ENCODE results near the gene STXBP5.

STXBP5 gene

DNA sequence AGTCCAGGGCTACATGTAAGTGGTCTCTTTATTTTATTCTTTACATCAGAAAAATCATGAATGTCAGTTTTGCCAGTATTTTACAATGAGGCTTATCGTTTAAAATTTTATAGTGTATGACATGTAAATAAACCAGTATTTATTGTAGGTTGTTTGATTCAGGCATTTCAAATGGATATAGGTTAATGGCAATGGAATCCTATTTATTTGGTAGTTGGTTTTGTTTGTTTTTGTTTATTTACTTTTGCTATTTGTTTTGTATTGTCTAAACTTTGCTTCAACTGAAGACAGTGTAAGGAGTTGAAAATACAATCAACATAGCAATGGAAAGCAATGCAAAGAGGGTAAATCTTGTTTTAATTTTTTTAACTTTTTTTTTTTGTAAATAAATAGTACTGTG is 185.2 kb downstream of the STXBP5 start:
- Histone ChIP-seq H3K27ac (ENCODE audit: low read depth, low read length) (no peak overlapping the region), H3K36me3 (ENCODE audit: control insufficient read depth, insufficient read depth, low read length) (no peaks in the 10 kb centered on the region), H3K9ac (ENCODE audit: low read length) (no peak overlapping the region), H3K4me3 (ENCODE audit: low read length) (no peak overlapping the region), H3K27me3 (ENCODE audit: control insufficient read depth, insufficient read depth, low read length) (no peaks in the 10 kb centered on the region), H3K4me1 (ENCODE audit: control insufficient read depth, insufficient read depth, low read length) (no peaks in the 10 kb centered on the region)

DNA sequence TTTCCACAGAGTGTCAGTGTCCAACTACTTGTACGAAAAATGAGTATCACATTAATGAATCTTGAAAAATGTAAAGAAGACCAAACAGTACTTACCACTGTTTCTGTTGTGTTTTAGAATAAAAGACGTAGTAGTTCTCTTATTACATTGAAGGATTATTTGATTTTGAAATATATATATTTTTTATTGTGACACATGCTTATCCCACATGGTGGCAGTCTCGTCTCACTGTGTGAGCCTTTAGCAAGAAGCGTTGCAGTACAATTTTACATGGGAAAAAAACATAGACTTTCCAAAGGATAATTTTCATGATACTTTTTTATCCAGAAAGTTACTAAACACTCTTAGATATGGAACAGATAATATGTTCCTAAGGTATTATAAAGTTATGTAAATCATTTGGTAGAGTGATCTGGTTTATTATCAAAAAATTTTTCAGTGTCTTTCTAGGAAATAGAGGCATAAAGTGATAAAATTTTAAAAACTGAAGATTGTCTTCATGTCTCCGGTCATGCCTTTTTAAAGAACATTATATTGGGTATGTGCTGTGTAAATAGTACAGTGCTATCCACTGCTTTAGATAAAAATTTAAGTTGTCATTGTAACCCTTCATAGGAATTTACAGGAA is 186.8 kb downstream of the STXBP5 start:
- Histone ChIP-seq H3K27me3 (ENCODE audit: control insufficient read depth, insufficient read depth, low read length) (no peaks in the 10 kb centered on the region), H3K9ac (ENCODE audit: low read length) (no peak overlapping the region), H3K4me1 (ENCODE audit: control insufficient read depth, insufficient read depth, low read length) (no peaks in the 10 kb centered on the region), H3K36me3 (ENCODE audit: control insufficient read depth, insufficient read depth, low read length) (no peaks in the 10 kb centered on the region), H3K27ac (ENCODE audit: low read depth, low read length) (no peak overlapping the region), H3K4me3 (ENCODE audit: low read length) (no peak overlapping the region)

DNA sequence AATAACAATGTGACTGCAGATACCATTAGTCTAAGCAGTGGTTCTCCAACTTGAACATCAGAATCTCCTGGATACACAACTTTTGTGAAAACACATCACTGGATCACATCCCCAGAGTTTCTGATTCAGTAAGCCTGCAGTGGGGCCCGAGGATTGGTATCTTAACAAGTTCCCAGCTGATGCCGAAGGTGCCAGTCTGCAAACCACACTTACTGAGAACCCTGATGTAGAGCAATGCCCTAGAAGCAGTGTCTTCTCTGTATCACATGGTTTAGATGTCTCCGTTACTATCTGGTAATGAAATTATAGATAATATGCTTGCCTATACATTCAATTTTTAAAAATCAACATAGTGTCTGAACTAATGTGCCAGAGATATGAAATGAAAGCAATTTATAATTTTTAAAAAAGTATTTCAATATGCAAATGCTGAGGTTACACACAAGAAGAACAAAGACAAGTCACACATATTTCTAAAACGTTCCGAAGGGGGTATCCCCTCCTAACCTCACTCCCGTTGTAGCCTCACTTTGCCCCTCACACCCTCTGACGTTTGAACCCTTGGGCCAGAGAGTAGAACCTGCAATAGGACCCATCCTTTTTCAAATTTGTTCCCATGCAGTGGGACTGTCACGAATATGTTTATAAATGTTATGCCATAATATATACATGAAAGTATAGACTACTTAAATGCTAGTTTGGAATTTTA is 188.9 kb downstream of the STXBP5 start:
- no peak overlapping the region for H3K4me3 ChIP-seq (ENCODE audit: low read length)
- H3K9ac ChIP-seq (ENCODE audit: low read length), result no peak overlapping the region
- no peaks in the 10 kb centered on the region for H3K36me3 ChIP-seq (ENCODE audit: control insufficient read depth, insufficient read depth, low read length)
- no peaks in the 10 kb centered on the region for H3K27me3 ChIP-seq (ENCODE audit: control insufficient read depth, insufficient read depth, low read length)
- no peaks in the 10 kb centered on the region for H3K4me1 ChIP-seq (ENCODE audit: control insufficient read depth, insufficient read depth, low read length)
- no peak overlapping the region for H3K27ac ChIP-seq (ENCODE audit: low read depth, low read length)

DNA sequence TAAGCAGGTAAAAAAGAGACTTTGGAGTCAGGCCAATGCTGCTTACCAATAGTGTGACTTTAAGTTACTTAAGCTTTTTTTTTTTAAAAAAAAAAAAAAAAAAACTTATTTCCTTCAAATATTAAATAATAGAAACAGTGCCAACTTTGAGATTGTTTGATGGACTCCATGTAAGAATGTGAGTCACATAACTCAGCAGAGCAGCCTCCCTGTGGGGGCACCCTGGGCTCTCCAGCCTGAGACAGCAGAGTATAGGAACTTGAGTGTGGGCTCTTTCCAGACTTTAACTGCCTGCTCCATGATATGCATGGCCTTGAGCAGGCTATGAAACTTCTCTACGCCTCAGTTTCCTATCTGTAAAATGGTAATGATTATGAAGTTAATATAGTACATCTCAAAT is 190.9 kb downstream of the STXBP5 start:
- Histone ChIP-seq H3K27ac (ENCODE audit: low read depth, low read length) (no peak overlapping the region), H3K4me1 (ENCODE audit: control insufficient read depth, insufficient read depth, low read length) (no peaks in the 10 kb centered on the region), H3K27me3 (ENCODE audit: control insufficient read depth, insufficient read depth, low read length) (no peaks in the 10 kb centered on the region), H3K9ac (ENCODE audit: low read length) (no peak overlapping the region), H3K36me3 (ENCODE audit: control insufficient read depth, insufficient read depth, low read length) (no peaks in the 10 kb centered on the region), H3K4me3 (ENCODE audit: low read length) (no peak overlapping the region)

DNA sequence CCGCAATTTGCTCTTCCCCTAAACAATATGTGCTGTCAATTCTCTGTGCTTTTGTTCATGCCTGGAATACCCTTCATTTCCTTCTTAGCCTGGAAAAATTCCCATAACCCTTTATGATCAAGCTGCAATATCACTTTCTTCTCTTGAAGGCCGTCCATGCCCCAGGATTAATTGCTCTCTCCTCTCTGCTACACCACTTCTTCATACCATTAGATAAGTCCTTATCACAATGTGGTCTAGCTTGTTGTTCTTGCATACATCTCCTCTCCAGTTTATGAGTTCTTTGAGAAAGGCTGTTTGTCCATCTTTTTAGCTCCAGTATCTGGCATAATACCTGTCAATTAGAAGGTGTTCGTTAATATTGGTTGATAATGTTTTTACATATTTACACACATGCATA is 193.1 kb downstream of the STXBP5 start:
- Histone ChIP-seq H3K27me3 (ENCODE audit: control insufficient read depth, insufficient read depth, low read length) (no peaks in the 10 kb centered on the region), H3K4me1 (ENCODE audit: control insufficient read depth, insufficient read depth, low read length) (no peaks in the 10 kb centered on the region), H3K27ac (ENCODE audit: low read depth, low read length) (no peak overlapping the region), H3K36me3 (ENCODE audit: control insufficient read depth, insufficient read depth, low read length) (no peaks in the 10 kb centered on the region), H3K9ac (ENCODE audit: low read length) (no peak overlapping the region), H3K4me3 (ENCODE audit: low read length) (no peak overlapping the region)

DNA sequence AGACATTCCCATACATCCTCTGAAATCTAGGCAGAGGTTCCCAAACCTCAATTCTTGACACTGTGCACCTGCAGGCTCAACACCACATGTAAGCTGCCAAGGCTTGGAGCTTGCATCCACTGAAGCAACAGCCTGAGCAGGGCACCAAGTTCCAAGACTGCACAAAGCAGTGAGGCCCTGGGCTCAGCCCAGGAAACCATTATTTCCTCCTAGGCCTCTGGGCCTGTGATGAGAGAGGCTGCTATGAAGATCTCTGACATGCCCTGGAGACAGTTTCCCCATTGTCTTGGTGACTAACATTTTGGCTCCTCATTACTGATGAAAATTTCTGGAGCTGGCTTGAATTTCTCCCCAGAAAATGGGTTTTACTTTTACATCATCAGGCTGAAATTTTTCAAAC is 196.8 kb downstream of the STXBP5 start:
- H3K4me1 ChIP-seq (ENCODE audit: control insufficient read depth, insufficient read depth, low read length), result no peaks in the 10 kb centered on the region
- no peak overlapping the region for H3K9ac ChIP-seq (ENCODE audit: low read length)
- no peaks in the 10 kb centered on the region for H3K36me3 ChIP-seq (ENCODE audit: control insufficient read depth, insufficient read depth, low read length)
- no peak overlapping the region for H3K4me3 ChIP-seq (ENCODE audit: low read length)
- no peaks in the 10 kb centered on the region for H3K27me3 ChIP-seq (ENCODE audit: control insufficient read depth, insufficient read depth, low read length)
- H3K27ac ChIP-seq (ENCODE audit: low read depth, low read length), result no peak overlapping the region

DNA sequence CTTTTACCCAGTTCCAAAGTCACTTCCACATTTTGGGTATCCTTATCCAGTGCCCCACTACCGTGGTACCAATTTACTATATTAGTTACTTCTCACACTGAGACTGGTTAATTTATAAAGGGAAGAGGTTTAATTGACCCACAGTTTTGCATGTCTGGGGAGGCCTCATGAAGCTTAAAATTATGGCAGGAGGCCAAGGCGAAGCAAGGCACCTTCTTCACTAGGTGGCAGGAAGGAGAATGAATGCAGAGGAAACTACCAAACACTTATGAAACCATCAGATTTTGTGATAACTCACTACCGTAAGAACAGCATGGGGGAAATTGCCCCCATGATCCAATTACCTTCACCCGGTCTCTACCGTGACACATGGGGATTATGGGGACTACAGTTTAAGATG is 197.6 kb downstream of the STXBP5 start:
- Histone ChIP-seq H3K4me3 (ENCODE audit: low read length) (no peak overlapping the region), H3K9ac (ENCODE audit: low read length) (no peak overlapping the region), H3K27me3 (ENCODE audit: control insufficient read depth, insufficient read depth, low read length) (no peaks in the 10 kb centered on the region), H3K27ac (ENCODE audit: low read depth, low read length) (no peak overlapping the region), H3K36me3 (ENCODE audit: control insufficient read depth, insufficient read depth, low read length) (no peaks in the 10 kb centered on the region), H3K4me1 (ENCODE audit: control insufficient read depth, insufficient read depth, low read length) (no peaks in the 10 kb centered on the region)

DNA sequence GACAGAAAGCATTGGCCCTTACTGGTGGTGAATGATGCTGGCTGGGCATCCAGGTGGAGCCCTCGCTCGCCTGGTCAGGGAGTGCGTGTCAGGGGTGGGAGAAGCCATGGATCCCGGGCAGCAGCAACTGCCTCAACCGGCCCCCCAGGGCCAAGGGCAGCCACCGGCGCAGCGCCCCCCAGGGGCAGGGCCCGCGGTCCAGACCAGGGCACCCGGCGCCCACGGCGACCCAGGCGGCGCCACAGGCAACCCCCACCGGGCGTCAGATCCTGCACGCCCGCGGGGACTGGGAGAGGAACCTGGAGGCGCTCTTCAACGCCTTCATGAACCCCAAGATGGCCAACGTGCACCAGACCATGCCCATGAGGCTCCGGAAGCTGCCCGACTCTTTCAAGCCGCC is 202.6 kb downstream of the STXBP5 start:
- Histone ChIP-seq H3K9ac (ENCODE audit: low read length) (no peak overlapping the region), H3K4me1 (ENCODE audit: control insufficient read depth, insufficient read depth, low read length) (no peaks in the 10 kb centered on the region), H3K27ac (ENCODE audit: low read depth, low read length) (no peak overlapping the region), H3K27me3 (ENCODE audit: control insufficient read depth, insufficient read depth, low read length) (no peaks in the 10 kb centered on the region), H3K36me3 (ENCODE audit: control insufficient read depth, insufficient read depth, low read length) (no peaks in the 10 kb centered on the region), H3K4me3 (ENCODE audit: low read length) (no peak overlapping the region)

DNA sequence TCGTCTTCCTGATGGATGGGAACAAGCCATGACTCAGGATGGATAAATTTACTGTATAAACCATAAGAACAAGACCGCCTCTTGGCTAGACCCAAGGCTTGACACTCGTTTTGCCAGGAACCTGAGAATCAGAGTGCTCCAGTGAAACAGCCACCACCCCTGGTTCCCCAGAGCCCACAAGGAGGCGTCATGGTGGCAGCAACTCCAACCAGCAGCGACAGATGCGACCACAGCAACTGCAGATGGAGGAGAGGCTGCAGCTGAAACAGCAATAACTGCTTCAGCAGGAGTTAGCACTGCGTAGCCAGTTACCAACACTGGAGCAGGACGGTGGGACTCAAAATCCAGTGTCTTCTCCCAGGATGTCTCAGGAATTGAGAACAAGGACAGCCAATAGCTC is 203.4 kb downstream of the STXBP5 start:
- H3K9ac ChIP-seq (ENCODE audit: low read length), result no peak overlapping the region
- H3K27me3 ChIP-seq (ENCODE audit: control insufficient read depth, insufficient read depth, low read length), result no peaks in the 10 kb centered on the region
- H3K27ac ChIP-seq (ENCODE audit: low read depth, low read length), result no peak overlapping the region
- H3K4me3 ChIP-seq (ENCODE audit: low read length), result no peak overlapping the region
- H3K36me3 ChIP-seq (ENCODE audit: control insufficient read depth, insufficient read depth, low read length), result no peaks in the 10 kb centered on the region
- H3K4me1 ChIP-seq (ENCODE audit: control insufficient read depth, insufficient read depth, low read length), result no peaks in the 10 kb centered on the region

DNA sequence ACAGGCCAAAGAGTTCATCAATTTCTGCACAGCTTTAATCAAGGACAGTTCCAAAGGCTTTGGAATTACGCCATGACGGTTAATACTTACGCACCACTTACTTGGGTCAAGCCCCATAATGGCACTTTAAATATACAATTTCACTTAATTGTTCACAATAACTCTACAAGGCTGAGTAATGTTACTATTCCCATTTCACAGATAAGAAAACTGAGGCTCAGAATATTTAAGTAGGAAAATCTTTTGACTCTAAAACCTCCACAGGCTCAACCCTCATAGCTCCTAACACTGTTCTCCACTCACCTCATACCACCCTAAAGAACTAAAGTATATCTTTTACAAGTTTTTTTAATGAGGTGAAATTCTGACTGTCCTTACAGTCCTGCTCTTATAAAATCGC is 212.4 kb downstream of the STXBP5 start:
- Histone ChIP-seq H3K9ac (ENCODE audit: low read length) (no peak overlapping the region), H3K4me3 (ENCODE audit: low read length) (no peak overlapping the region), H3K27ac (ENCODE audit: low read depth, low read length) (no peak overlapping the region), H3K27me3 (ENCODE audit: control insufficient read depth, insufficient read depth, low read length) (no peaks in the 10 kb centered on the region), H3K4me1 (ENCODE audit: control insufficient read depth, insufficient read depth, low read length) (no peaks in the 10 kb centered on the region), H3K36me3 (ENCODE audit: control insufficient read depth, insufficient read depth, low read length) (no peaks in the 10 kb centered on the region)

DNA sequence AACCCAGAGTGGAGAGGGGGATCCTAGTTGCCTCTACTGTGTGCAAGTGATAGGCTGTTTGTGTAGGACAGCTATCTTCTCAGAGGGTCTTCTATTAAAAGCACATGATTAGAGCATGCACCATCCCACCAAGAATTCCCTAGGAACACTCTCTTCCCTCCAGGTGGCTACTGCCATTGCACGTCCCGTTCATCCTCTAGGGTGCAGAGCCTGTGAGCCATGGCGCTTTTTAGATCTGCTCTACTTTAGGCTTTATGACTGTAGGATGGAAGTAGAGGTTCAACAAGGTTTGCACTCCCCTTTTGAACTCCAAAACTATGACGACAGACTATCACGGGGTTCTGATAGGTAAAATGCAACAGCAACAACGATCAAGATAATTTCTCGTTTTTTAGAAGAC is 213.7 kb downstream of the STXBP5 start:
- H3K27me3 ChIP-seq (ENCODE audit: control insufficient read depth, insufficient read depth, low read length), result no peaks in the 10 kb centered on the region
- H3K4me3 ChIP-seq (ENCODE audit: low read length), result no peak overlapping the region
- no peaks in the 10 kb centered on the region for H3K36me3 ChIP-seq (ENCODE audit: control insufficient read depth, insufficient read depth, low read length)
- H3K4me1 ChIP-seq (ENCODE audit: control insufficient read depth, insufficient read depth, low read length), result no peaks in the 10 kb centered on the region
- no peak overlapping the region for H3K9ac ChIP-seq (ENCODE audit: low read length)
- no peak overlapping the region for H3K27ac ChIP-seq (ENCODE audit: low read depth, low read length)

DNA sequence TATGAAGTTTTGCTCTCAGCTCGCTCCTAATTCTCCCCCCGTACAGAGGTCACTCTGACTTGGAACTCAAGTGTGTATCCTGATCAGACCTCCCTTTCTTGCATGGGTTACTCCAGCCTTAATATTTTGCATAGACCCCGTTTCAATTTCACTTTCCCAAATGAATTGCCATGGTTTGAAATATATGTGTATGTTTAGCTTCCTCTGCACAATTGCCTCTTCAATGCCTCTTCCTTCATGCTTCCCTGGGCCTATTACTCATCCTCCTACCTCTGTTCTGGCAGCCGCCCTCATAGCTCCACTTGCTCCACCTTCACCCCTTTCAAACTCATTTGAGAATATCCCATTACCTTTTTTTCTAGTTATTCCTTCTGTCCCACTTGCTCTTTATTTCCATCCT is 214.3 kb downstream of the STXBP5 start:
- Histone ChIP-seq H3K36me3 (ENCODE audit: control insufficient read depth, insufficient read depth, low read length) (no peaks in the 10 kb centered on the region), H3K27me3 (ENCODE audit: control insufficient read depth, insufficient read depth, low read length) (no peaks in the 10 kb centered on the region), H3K9ac (ENCODE audit: low read length) (no peak overlapping the region), H3K4me3 (ENCODE audit: low read length) (no peak overlapping the region), H3K27ac (ENCODE audit: low read depth, low read length) (no peak overlapping the region), H3K4me1 (ENCODE audit: control insufficient read depth, insufficient read depth, low read length) (no peaks in the 10 kb centered on the region)

DNA sequence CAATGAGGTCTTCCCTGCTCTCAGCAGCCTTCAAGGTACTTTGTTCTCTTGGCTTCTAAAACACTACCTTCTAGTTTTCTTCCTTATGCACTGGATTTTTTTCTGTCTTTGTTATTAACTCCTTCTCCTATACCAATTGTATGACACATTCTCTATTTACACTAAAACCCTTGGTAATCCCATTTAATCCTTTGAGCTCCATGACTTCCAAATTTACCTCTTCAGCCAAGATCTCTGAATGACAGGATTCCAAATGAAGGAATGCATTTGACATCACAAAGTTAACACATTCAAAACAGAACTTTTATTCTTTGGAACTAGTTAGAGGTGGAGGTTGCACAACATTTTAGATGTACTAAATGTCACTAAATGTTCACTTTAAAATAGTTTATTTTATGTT is 217.7 kb downstream of the STXBP5 start:
- no peak overlapping the region for H3K4me3 ChIP-seq (ENCODE audit: low read length)
- no peaks in the 10 kb centered on the region for H3K27me3 ChIP-seq (ENCODE audit: control insufficient read depth, insufficient read depth, low read length)
- H3K9ac ChIP-seq (ENCODE audit: low read length), result no peak overlapping the region
- no peaks in the 10 kb centered on the region for H3K36me3 ChIP-seq (ENCODE audit: control insufficient read depth, insufficient read depth, low read length)
- H3K4me1 ChIP-seq (ENCODE audit: control insufficient read depth, insufficient read depth, low read length), result no peaks in the 10 kb centered on the region
- H3K27ac ChIP-seq (ENCODE audit: low read depth, low read length), result no peak overlapping the region

Measured in rectal smooth muscle tissue (tissue), 1 donor.